Measurements from ENCODE around the gene VPS72. TPM values are rescaled to one million over a fixed set of nuclear protein-coding genes. Genes with fewer than 3 reads are reported as not detected.

VPS72 gene
- total RNA-seq, 6 donors from 2014 or later, result 19.0 to 54.3 (median 25.5) TPM

GRCh38 chr1:151184211-151184610 is 5.8 kb downstream of the VPS72 start:
- ATAC-seq (ENCODE audit: low FRiP score in 2 of 2) (no peak), DNase-seq (peak in 1 of 2 donors; percentile 23)
- peaks cover 42 to 68% (median 64%) of the 10 kb centered on the region in 4 donors for H3K36me3 ChIP-seq
- H3K4me3 ChIP-seq, result no peak overlapping the region
- WGBS, 2 donors, result 92 to 96% methylated on average over 10 of the region's 10 CpGs
- no peaks in the 10 kb centered on the region for H3K27me3 ChIP-seq
- H3K9me3 ChIP-seq, result no peaks in the 10 kb centered on the region
- peaks cover 10 to 16% (median 13%) of the 10 kb centered on the region in 4 donors for H3K4me1 ChIP-seq
- H3K27ac ChIP-seq, result no peak overlapping the region
- TF ChIP-seq EP300 (IDR thresholded peaks at IDR 0.05) (no peak), POLR2A (IDR thresholded peaks at IDR 0.05) (no peak), CTCF (IDR thresholded peaks at IDR 0.05) (no peak), POLR2AphosphoS5 (IDR thresholded peaks at IDR 0.05) (no peak)

GRCh38 chr1:151176514-151177045 is 13.4 kb downstream of the VPS72 start:
- TF ChIP-seq POLR2AphosphoS5 (IDR thresholded peaks at IDR 0.05) (no peak), POLR2A (IDR thresholded peaks at IDR 0.05) (no peak), EP300 (IDR thresholded peaks at IDR 0.05) (no peak), CTCF (IDR thresholded peaks at IDR 0.05) (no peak)
- no peaks in the 10 kb centered on the region for H3K27me3 ChIP-seq
- H3K36me3 ChIP-seq, result peaks cover 28 to 87% (median 68%) of the 10 kb centered on the region in 4 donors
- H3K27ac ChIP-seq, result no peak overlapping the region
- no peak overlapping the region for H3K4me3 ChIP-seq
- WGBS, 2 donors, result 94% methylated on average over 17 of the region's 17 CpGs
- no peaks in the 10 kb centered on the region for H3K4me1 ChIP-seq
- ATAC-seq (ENCODE audit: low FRiP score in 2 of 2), result peak in 1 of 2 donors; percentile 23
- DNase-seq, result peak in 1 of 2 donors; percentile 56
- H3K9me3 ChIP-seq, result no peaks in the 10 kb centered on the region

- no peak within 1 kb of the TSS for H3K4me3 ChIP-seq
- H3K4me1 ChIP-seq, result no peaks in the 10 kb centered on the region
- peak in 1 of 2 donors; percentile 74 for ATAC-seq (ENCODE audit: low FRiP score in 2 of 2)
- H3K27ac ChIP-seq, result no peak within 1 kb of the TSS
- no peaks in the 10 kb centered on the region for H3K27me3 ChIP-seq
- peaks cover 21 to 86% (median 66%) of the 10 kb centered on the region in 4 donors for H3K36me3 ChIP-seq
- TF ChIP-seq EP300 (IDR thresholded peaks at IDR 0.05) (no peak), POLR2A (IDR thresholded peaks at IDR 0.05) (no peak), POLR2AphosphoS5 (IDR thresholded peaks at IDR 0.05) (no peak), CTCF (IDR thresholded peaks at IDR 0.05) (peak in 3 of 6 experiments; percentile 26 to 28 (median 26))
- H3K9me3 ChIP-seq, result no peaks in the 10 kb centered on the region
- DNase-seq, result no peak
- 60 to 71% methylated on average over 4 of the region's 4 CpGs for WGBS, 2 donors
Measured at GRCh38 chr1:151175863-151176262, 14.1 kb downstream of the VPS72 start, which contains the start of gene TMOD4. TMOD4 (minus strand) TSS chr1:151175981; CDS start chr1:151174875, 1,106 bp downstream.

GRCh38 chr1:151175041-151175741 is 14.8 kb downstream of the VPS72 start:
- TF ChIP-seq POLR2A (IDR thresholded peaks at IDR 0.05), result no peak
- TF ChIP-seq POLR2AphosphoS5 (IDR thresholded peaks at IDR 0.05), result no peak
- TF ChIP-seq CTCF (IDR thresholded peaks at IDR 0.05), result no peak
- no peak for TF ChIP-seq EP300 (IDR thresholded peaks at IDR 0.05)
- Histone ChIP-seq H3K4me1 (no peaks in the 10 kb centered on the region), H3K27ac (no peak overlapping the region), H3K27me3 (no peaks in the 10 kb centered on the region), H3K36me3 (peaks cover 20 to 86% (median 65%) of the 10 kb centered on the region in 4 donors), H3K9me3 (no peaks in the 10 kb centered on the region), H3K4me3 (no peak overlapping the region)
- ATAC-seq (ENCODE audit: low FRiP score in 2 of 2) (peak in 1 of 2 donors; percentile 43), DNase-seq (no peak)
- WGBS, 2 donors, result 69 to 74% methylated on average over 6 of the region's 6 CpGs

Data from upper lobe of left lung (tissue), 6 donors.